K562 (cell line): ENCODE measurements around the gene CLIC1. TPM values are rescaled to one million over a fixed set of nuclear protein-coding genes. Genes with fewer than 3 reads are reported as not detected.

ENCODE experiments used
- ATAC-seq: fragments of 200-7000 bp; cut with Tn5 transposase; 3 replicates; pipeline ENCODE4 v1.9.1; 2020; ENCODE audit warnings: moderate library complexity
- BruUV-seq: library from RNA; stranded (reverse); fragments of 400-500 nt; replicated peaks from 2 replicates; lab custom pipeline; 2021; lab: Mats Ljungman, UMichigan
- CTCF ChIA-PET: fragments of 300-600 bp; formaldehyde crosslinking; extraction: SDS; loops from one replicate; lab custom pipeline; 2021; ENCODE audit warnings: low intra/inter-chr PET ratio; lab: Yijun Ruan, JAX
- POLR2A ChIA-PET: fragments of 300-600, 350-650 bp; sonication (Branson Sonifier 250); formaldehyde crosslinking; extraction: SDS; loops from one replicate; lab custom pipeline; 2021; ENCODE audit warnings: antibody characterized with exemption, inconsistent platforms; lab: Yijun Ruan, JAX
- DNase-seq, 4 experiments: peaks; one replicate each; pipeline versions ENCODE4 v3.0.0 to v3.0.0-alpha.2; 2011 to 2018; ENCODE audit warnings: low spot score in 3 of 4, mixed read lengths in 3 of 4; ENCODE audit errors: extremely low read depth in 1 of 4
- FAIRE-seq: peaks from 2 replicates; lab custom pipeline; 2011; peaks lifted over from hg19 to GRCh38; lab: Jason Lieb, UNC
- H2AFZ ChIP-seq: 2 replicates; pipeline ENCODE4 v1.6.0; 2011; ENCODE audit warnings: low read depth, low read length, control low read depth, inconsistent platforms
- H3K27ac ChIP-seq: fragments of 200-600 bp; 3 replicates; pipeline ENCODE4 v1.8.0; 2011; ENCODE audit warnings: low read depth, mild to moderate bottlenecking, control low read depth, inconsistent platforms, low read length, moderate library complexity, mixed read lengths; ENCODE audit errors: extremely low read depth
- H3K27me3 ChIP-seq, 2 experiments: fragments of 300-600 bp in 1 of 2; 2 replicates in 1 of 2; 3 replicates in 1 of 2; pipeline versions ENCODE4 v1.6.0 to v1.8.0; 2011; ENCODE audit warnings: inconsistent platforms in 2 of 2, low read length in 2 of 2, mild to moderate bottlenecking in 1 of 2, mixed read lengths in 1 of 2, moderate library complexity in 1 of 2; ENCODE audit not compliant: control insufficient read depth in 2 of 2, insufficient read depth in 2 of 2
- H3K36me3 ChIP-seq: fragments of 300-600 bp; 3 replicates; pipeline ENCODE4 v1.8.0; 2011; ENCODE audit warnings: mild to moderate bottlenecking, low read length, inconsistent platforms; ENCODE audit not compliant: control insufficient read depth, insufficient read depth
- H3K4me1 ChIP-seq, 2 experiments: fragments of 200-600 bp in 1 of 2; replicated peaks in 1 of 2; 2 replicates in 1 of 2; 3 replicates in 1 of 2; pipeline versions ENCODE4 v1.5.1 to v1.8.0; 2011; ENCODE audit warnings: inconsistent platforms in 2 of 2, low read length in 2 of 2, mild to moderate bottlenecking in 1 of 2, mixed read lengths in 1 of 2, moderate library complexity in 1 of 2; ENCODE audit not compliant: control insufficient read depth in 2 of 2, insufficient read depth in 2 of 2
- H3K4me2 ChIP-seq: 2 replicates; pipeline ENCODE4 v1.6.1; 2011; ENCODE audit warnings: low read length, control low read depth, inconsistent platforms, mixed read lengths; ENCODE audit not compliant: insufficient read depth
- H3K4me3 ChIP-seq: fragments of 200-600 bp; sonication (generic), shearing (Covaris generic); 2 replicates; pipeline ENCODE4 v1.5.1; 2016; ENCODE audit warnings: control low read depth, inconsistent platforms
- H3K79me2 ChIP-seq: fragments of 200-600 bp; 3 replicates; pipeline ENCODE4 v1.8.0; 2011; ENCODE audit warnings: low read length, inconsistent platforms; ENCODE audit not compliant: control insufficient read depth, insufficient read depth
- H3K9ac ChIP-seq, 2 experiments: 2 replicates each; pipeline versions ENCODE4 v1.6.0 to v1.6.1; 2011; ENCODE audit warnings: low read depth in 2 of 2, low read length in 2 of 2, control low read depth in 1 of 2, inconsistent platforms in 1 of 2, mild to moderate bottlenecking in 1 of 2, mixed read lengths in 1 of 2; ENCODE audit not compliant: insufficient read depth in 1 of 2
- H3K9me1 ChIP-seq: one replicate; pipeline ENCODE4 v1.6.0; 2011; ENCODE audit warnings: inconsistent platforms, mild to moderate bottlenecking, low read length, moderate library complexity; ENCODE audit not compliant: control insufficient read depth, insufficient read depth
- H3K9me3 ChIP-seq: replicated peaks from 2 replicates; pipeline ENCODE4 v1.5.1; 2011; ENCODE audit warnings: low read depth, low read length, inconsistent platforms; ENCODE audit not compliant: control insufficient read depth, insufficient read depth
- H4K20me1 ChIP-seq: replicated peaks from 2 replicates; pipeline ENCODE4 v1.6.1; 2011; ENCODE audit warnings: low read length, inconsistent platforms, mixed read lengths; ENCODE audit not compliant: control insufficient read depth, insufficient read depth
- ESRRB ChIP-seq: fragments of 250-450 bp; sonication (Bioruptor Pico); IDR thresholded peaks from 2 replicates; pipeline ENCODE4 v1.5.0; 2020; ENCODE audit warnings: mild to moderate bottlenecking, moderate library complexity, borderline replicate concordance
- FOXP1 ChIP-seq: sonication (generic); formaldehyde crosslinking; IDR thresholded peaks from 2 replicates; pipeline ENCODE4 v1.8.0; 2022; ENCODE audit warnings: mild to moderate bottlenecking, missing genetic modification reagents
- L3MBTL2 ChIP-seq: fragments of 450-650 bp; IDR thresholded peaks from 2 replicates; pipeline ENCODE4 v1.6.1; 2016; ENCODE audit warnings: mild to moderate bottlenecking, moderate library complexity
- MAFG ChIP-seq: fragments of 450-650 bp; conservative IDR thresholded peaks from 2 replicates; pipeline ENCODE4 v1.6.1; 2016; ENCODE audit warnings: missing genetic modification characterization, missing compliant biosample characterization
- MTA3 ChIP-seq: fragments of 450-650 bp; formaldehyde crosslinking; IDR thresholded peaks from 2 replicates; pipeline ENCODE4 v1.6.1; 2017; ENCODE audit warnings: mild to moderate bottlenecking, borderline replicate concordance
- POLR2B ChIP-seq: fragments of 450-650 bp; IDR thresholded peaks from 2 replicates; pipeline ENCODE4 v1.6.1; 2018; ENCODE audit warnings: low read depth; ENCODE audit not compliant: partially characterized antibody
- RAD51 ChIP-seq: fragments of 450-650 bp; IDR thresholded peaks from 2 replicates; pipeline ENCODE4 v1.7.1; 2016; ENCODE audit warnings: low read depth, mild to moderate bottlenecking, borderline replicate concordance
- RBFOX2 ChIP-seq: fragments of 200-400 bp; formaldehyde crosslinking; IDR thresholded peaks from 2 replicates; pipeline ENCODE4 v1.6.1; 2017; ENCODE audit warnings: low read depth, mild to moderate bottlenecking, low read length, moderate library complexity
- RCOR1 ChIP-seq, 2 experiments: IDR thresholded peaks; 2 replicates each; pipeline ENCODE4 v1.6.1; 2012; ENCODE audit warnings: low read depth in 2 of 2, low read length in 2 of 2, borderline replicate concordance in 1 of 2, improper control_type of control experiment in 1 of 2
- ZBTB26 ChIP-seq: fragments of 450-650 bp; formaldehyde crosslinking; IDR thresholded peaks from 2 replicates; pipeline ENCODE4 v1.4.0; 2022; ENCODE audit warnings: missing genetic modification characterization
- ZBTB7A ChIP-seq: IDR thresholded peaks from 2 replicates; pipeline ENCODE4 v1.6.1; 2011; ENCODE audit warnings: low read depth, mild to moderate bottlenecking, low read length, moderate library complexity, borderline replicate concordance; ENCODE audit not compliant: control insufficient read depth
- ZNF830 ChIP-seq: fragments of 250-450 bp; sonication (Bioruptor Pico); IDR thresholded peaks from 2 replicates; pipeline ENCODE4 v1.5.0; 2021; ENCODE audit warnings: mild to moderate bottlenecking
- WGBS: fragments of 100-300 bp; shearing (Covaris generic); methylation state at CpG from one replicate; pipeline ENCODE4 v1.1.6; 2016; ENCODE audit warnings: low coverage, mixed read lengths; ENCODE audit not compliant: insufficient coverage; ENCODE audit errors: missing lambda C conversion rate; 5-methylcytosine and 5-hydroxymethylcytosine counted together
- in situ Hi-C: fragments of 300-500 bp; cut with MboI; formaldehyde crosslinking; loops from 4 replicates; pipeline ENCODE4 v1.15.0; 2018; ENCODE audit warnings: inconsistent platforms, mixed read lengths
- intact Hi-C: fragments of 100-400 bp; cut with micrococcal nuclease; formaldehyde crosslinking; loops from 2 replicates; pipeline ENCODE4 v1.14.2; 2022
- polyA plus RNA-seq, 8 experiments: library from polyadenylated mRNA; depleted of rRNA in 4 of 8; stranded (reverse) in 5 of 8; unstranded in 3 of 8; fragments of >200 nt; fragmentation: Nextera tagmentation in 2 of 8; fragmentation: Illumina TruSeq in 1 of 8; extraction: Ambion mirVana in 2 of 8; extraction: Trizol in 1 of 8; gene quantifications; 2 replicates each; pipeline versions ENCODE4 v1.2.1 to v1.2.3, GENCODE V29; 2011 to 2014; ENCODE audit warnings: inconsistent platforms in 1 of 8, missing spikeins in 1 of 8
- total RNA-seq, 7 experiments: library from RNA; depleted of rRNA in 6 of 7; stranded (reverse); fragments of >200 nt in 6 of 7; fragmentation: Illumina TruSeq in 2 of 7; extraction: Trizol in 2 of 7; gene quantifications; 2 replicates each; pipeline versions ENCODE4 v1.2.1 to v1.2.3, GENCODE V29; 2011 to 2021; ENCODE audit warnings: low replicate concordance in 1 of 7
- TF ChIP-seq, protein P1 (sequence below): fragments of 250-450 bp; sonication (Bioruptor Pico); IDR thresholded peaks from 2 replicates; pipeline ENCODE4 v1.5.0; 2021

Gene CLIC1
- total and polyA plus RNA-seq, 9 of the 15 experiments (the other 6 are each of a cell fraction or from before 2014, with no cell fraction given), result 1,267 to 2,419 (median 1,808) TPM

DNA sequence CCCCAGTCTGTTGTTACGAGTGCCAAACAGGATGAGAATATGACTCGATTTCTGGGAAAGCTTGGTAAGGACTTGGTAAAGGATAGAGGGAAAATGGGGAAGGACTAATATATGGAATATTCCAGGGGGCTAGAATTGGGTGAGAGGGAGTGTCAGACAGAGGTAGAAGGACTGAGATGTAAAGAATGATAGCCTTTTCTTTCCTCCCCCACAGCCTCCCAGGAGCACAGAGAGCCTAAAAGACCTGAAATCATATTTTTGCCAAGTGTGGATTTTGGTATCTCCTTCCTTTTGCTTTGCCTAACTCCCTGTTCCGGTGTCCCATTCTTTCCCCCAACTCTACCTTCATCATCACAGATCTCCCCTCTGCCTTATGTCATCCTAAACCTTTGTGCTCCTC, 6.6 kb upstream of the CLIC1 start:
- DNase-seq (no peak), FAIRE-seq (no peak), ATAC-seq (no peak)
- no peaks in the 10 kb centered on the region for H3K9me1 ChIP-seq
- peaks cover 42 to 45% of the 10 kb centered on the region in 2 experiments for H3K4me1 ChIP-seq
- no peak overlapping the region for H2AFZ ChIP-seq
- POLR2A ChIA-PET, result interaction anchor here (0.9 to 8.4 kb wide), 4 partner anchors 15 to 85 kb away, joined by 3 to 85 read pairs (median 4); partner anchors contain the start of gene HSPA1B
- no peak overlapping the region for H3K4me2 ChIP-seq
- no peak overlapping the region for H3K4me3 ChIP-seq
- peaks cover 61% of the 10 kb centered on the region for H3K36me3 ChIP-seq
- H3K27ac ChIP-seq, result peak overlapping the region; percentile 14; the same call in 1 of the 3 replicates
- H3K9ac ChIP-seq, result peak overlapping the region; percentile 10 to 26; a peak in 3 of 4 replicates
- no peaks in the 10 kb centered on the region for H3K9me3 ChIP-seq
- no peaks in the 10 kb centered on the region for H4K20me1 ChIP-seq
- no peak for TF ChIP-seq ZNF830 (CRISPR knock-in tag)
- 0 out of 2 replicates have a peak, but pooled peaks have one; percentile 16 for TF ChIP-seq FOXP1 (CRISPR knock-in tag)
- TF ChIP-seq MTA3, result no peak
- 0 out of 4 replicates have a peak, but pooled peaks of 1 of the 2 experiments have one; percentile 26 for TF ChIP-seq RCOR1 (IDR thresholded peaks at IDR 0.05; ENCODE audit: borderline replicate concordance in 1 of 2, low read depth in 2 of 2, low read length in 2 of 2)
- TF ChIP-seq MAFG (tag), result no peak
- peak; percentile 15 for TF ChIP-seq POLR2B
- no peak for TF ChIP-seq RAD51
- TF ChIP-seq ESRRB (CRISPR knock-in tag), result no peak
- TF ChIP-seq RBFOX2, result 0 out of 2 replicates have a peak, but pooled peaks have one; percentile 17
- TF ChIP-seq ZBTB7A, result no peak
- TF ChIP-seq ZBTB26 (CRISPR knock-in tag), result 0 out of 2 replicates have a peak, but pooled peaks have one; percentile 54
- TF ChIP-seq, protein P1, sequence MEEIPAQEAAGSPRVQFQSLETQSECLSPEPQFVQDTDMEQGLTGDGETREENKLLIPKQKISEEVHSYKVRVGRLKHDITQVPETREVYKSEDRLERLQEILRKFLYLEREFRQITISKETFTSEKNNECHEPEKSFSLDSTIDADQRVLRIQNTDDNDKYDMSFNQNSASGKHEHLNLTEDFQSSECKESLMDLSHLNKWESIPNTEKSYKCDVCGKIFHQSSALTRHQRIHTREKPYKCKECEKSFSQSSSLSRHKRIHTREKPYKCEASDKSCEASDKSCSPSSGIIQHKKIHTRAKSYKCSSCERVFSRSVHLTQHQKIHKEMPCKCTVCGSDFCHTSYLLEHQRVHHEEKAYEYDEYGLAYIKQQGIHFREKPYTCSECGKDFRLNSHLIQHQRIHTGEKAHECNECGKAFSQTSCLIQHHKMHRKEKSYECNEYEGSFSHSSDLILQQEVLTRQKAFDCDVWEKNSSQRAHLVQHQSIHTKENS, result no peak
- TF ChIP-seq L3MBTL2, result no peak
- in situ Hi-C loops, result no loop called here
- no peaks in the 10 kb centered on the region for H3K27me3 ChIP-seq
- BruUV-seq, result no TSS peak
- intact Hi-C loops, result no loop called here
- 45% methylated on average over 3 of the region's 3 CpGs for WGBS
- CTCF ChIA-PET, result no interaction called here
- H3K79me2 ChIP-seq, result peaks cover 41% of the 10 kb centered on the region
